Loucy (cell line): ENCODE data around the gene OR7C1.
A peak's percentile ranks its signal among the peaks of the same experiment; 100 is the strongest.

Experiments
- H2AFZ ChIP-seq: fragments of 200-600 bp; sonication (generic); 2 replicates; pipeline ENCODE4 v1.6.0; 2016; ENCODE audit warnings: antibody characterized with exemption, mild to moderate bottlenecking, low read length, moderate library complexity
- H3F3A ChIP-seq: fragments of 200-600 bp; 2 replicates; pipeline ENCODE4 v1.6.0; 2016; ENCODE audit warnings: antibody characterized with exemption, low read depth, mild to moderate bottlenecking
- H3K27me3 ChIP-seq: fragments of 200-600 bp; sonication (generic); 2 replicates; pipeline ENCODE4 v1.6.1; 2014; ENCODE audit warnings: low read length, mild to moderate bottlenecking; ENCODE audit not compliant: insufficient read depth, poor library complexity, severe bottlenecking
- H3K36me3 ChIP-seq: fragments of 200-600 bp; sonication (generic); 2 replicates; pipeline ENCODE4 v1.6.1; 2016; ENCODE audit warnings: low read length; ENCODE audit not compliant: insufficient read depth
- H3K4me1 ChIP-seq: fragments of 200-600 bp; sonication (generic); 2 replicates; pipeline ENCODE4 v1.5.1; 2014; ENCODE audit warnings: low read length, mild to moderate bottlenecking; ENCODE audit not compliant: insufficient read depth, poor library complexity, severe bottlenecking
- H3K4me2 ChIP-seq: fragments of 200-600 bp; sonication (generic); 2 replicates; pipeline ENCODE4 v1.6.0; 2014; ENCODE audit warnings: antibody characterized with exemption, low read length, low read depth, mild to moderate bottlenecking; ENCODE audit not compliant: poor library complexity, severe bottlenecking
- H3K4me3 ChIP-seq: fragments of 200-600 bp; sonication (generic); 2 replicates; pipeline ENCODE4 v1.5.1; 2014; ENCODE audit warnings: low read length, mild to moderate bottlenecking, mixed read lengths; ENCODE audit not compliant: poor library complexity, severe bottlenecking
- H3K79me2 ChIP-seq: fragments of 200-600 bp; sonication (generic); 2 replicates; pipeline ENCODE4 v1.6.1; 2014; ENCODE audit warnings: low read length; ENCODE audit not compliant: insufficient read depth
- H3K9ac ChIP-seq: fragments of 200-600 bp; sonication (generic); 2 replicates; pipeline ENCODE4 v1.6.0; 2014; ENCODE audit warnings: mild to moderate bottlenecking, low read depth, low read length, moderate library complexity; ENCODE audit not compliant: poor library complexity, severe bottlenecking
- H3K9me2 ChIP-seq: fragments of 200-600 bp; sonication (generic); replicated peaks from 2 replicates; pipeline ENCODE4 v1.6.1; 2016; ENCODE audit warnings: low read depth, low read length, mixed read lengths
- H3K9me3 ChIP-seq: fragments of 200-600 bp; sonication (generic); 2 replicates; pipeline ENCODE4 v1.6.1; 2014; ENCODE audit warnings: mild to moderate bottlenecking, antibody characterized with exemption, low read length, low read depth; ENCODE audit not compliant: insufficient read depth
- H4K20me1 ChIP-seq: fragments of 200-600 bp; sonication (generic); 2 replicates; pipeline ENCODE4 v1.6.0; 2014; ENCODE audit warnings: antibody characterized with exemption, low read length, mild to moderate bottlenecking; ENCODE audit not compliant: insufficient read depth, poor library complexity, severe bottlenecking
- CTCF ChIP-seq: fragments of 200-600 bp; sonication (generic); conservative IDR thresholded peaks from 2 replicates; pipeline ENCODE4 v1.5.1; 2014; ENCODE audit warnings: mild to moderate bottlenecking, antibody characterized with exemption, low read length
- EZH2phosphoT487 ChIP-seq: fragments of 200-600 bp; IDR thresholded peaks from 2 replicates; pipeline ENCODE4 v1.6.1; 2018; ENCODE audit warnings: antibody characterized with exemption, mild to moderate bottlenecking, moderate library complexity, borderline replicate concordance

The OR7C1 gene

GRCh38 chr19:14835011-14835410 is at the start of gene OR7C1, which contains the start of gene OR7A5:
Gene OR7C1 (minus strand): TSS chr19:14835185. CDS start chr19:14800136, 35,049 bp downstream.
Gene OR7A5 (minus strand): TSS chr19:14835185. CDS start chr19:14828241, 6,944 bp downstream.
- Histone ChIP-seq H3F3A (no peaks in the 10 kb centered on the region), H3K27me3 (no peaks in the 10 kb centered on the region), H3K9ac (no peak within 1 kb of the TSS), H3K4me1 (no peaks in the 10 kb centered on the region), H3K79me2 (no peaks in the 10 kb centered on the region), H4K20me1 (no peaks in the 10 kb centered on the region), H3K9me2 (no peaks in the 10 kb centered on the region), H2AFZ (no peak within 1 kb of the TSS), H3K4me2 (no peak within 1 kb of the TSS), H3K36me3 (no peaks in the 10 kb centered on the region), H3K4me3 (no peak within 1 kb of the TSS), H3K9me3 (no peaks in the 10 kb centered on the region)
- TF ChIP-seq EZH2phosphoT487, result no peak
- TF ChIP-seq CTCF, result no peak

GRCh38 chr19:14871619-14872230 is 36.7 kb upstream of the OR7C1 start:
- no peak overlapping the region for H3K4me3 ChIP-seq
- no peaks in the 10 kb centered on the region for H3K27me3 ChIP-seq
- H3K9ac ChIP-seq, result no peak overlapping the region
- no peak for TF ChIP-seq EZH2phosphoT487
- peak; percentile 76 for TF ChIP-seq CTCF
- no peak overlapping the region for H3K4me2 ChIP-seq
- H3K9me3 ChIP-seq, result no peaks in the 10 kb centered on the region
- no peaks in the 10 kb centered on the region for H3K79me2 ChIP-seq
- no peaks in the 10 kb centered on the region for H4K20me1 ChIP-seq
- no peaks in the 10 kb centered on the region for H3F3A ChIP-seq
- no peaks in the 10 kb centered on the region for H3K9me2 ChIP-seq
- no peaks in the 10 kb centered on the region for H3K4me1 ChIP-seq
- H3K36me3 ChIP-seq, result no peaks in the 10 kb centered on the region
- H2AFZ ChIP-seq, result no peak overlapping the region

GRCh38 chr19:14868497-14868896 is 33.5 kb upstream of the OR7C1 start:
- H3K36me3 ChIP-seq, result no peaks in the 10 kb centered on the region
- no peak overlapping the region for H3K4me3 ChIP-seq
- H3K27me3 ChIP-seq, result no peaks in the 10 kb centered on the region
- no peaks in the 10 kb centered on the region for H3K9me2 ChIP-seq
- no peaks in the 10 kb centered on the region for H4K20me1 ChIP-seq
- H3K4me1 ChIP-seq, result no peaks in the 10 kb centered on the region
- H3K4me2 ChIP-seq, result no peak overlapping the region
- H3F3A ChIP-seq, result no peaks in the 10 kb centered on the region
- TF ChIP-seq EZH2phosphoT487, result no peak
- no peak overlapping the region for H2AFZ ChIP-seq
- no peak overlapping the region for H3K9ac ChIP-seq
- no peaks in the 10 kb centered on the region for H3K79me2 ChIP-seq
- H3K9me3 ChIP-seq, result no peaks in the 10 kb centered on the region

DNA sequence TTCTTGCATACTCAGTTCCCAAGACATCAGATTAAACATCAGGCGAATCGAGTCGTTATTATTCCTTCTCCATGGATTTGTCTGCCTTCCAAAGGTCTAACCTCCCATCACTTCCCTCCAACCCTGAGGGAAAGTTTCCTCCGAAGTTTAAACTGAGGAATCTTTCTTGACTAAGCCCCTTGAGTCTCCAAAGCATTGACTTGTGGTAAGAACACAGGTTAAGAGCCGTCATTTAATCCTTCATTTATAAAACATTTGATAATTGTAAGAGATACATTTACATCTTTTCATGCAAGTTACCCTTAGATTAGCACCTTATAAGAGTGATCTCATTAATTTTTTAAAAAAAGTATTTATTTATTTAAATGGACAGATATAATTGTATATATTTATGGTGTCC is 13.8 kb upstream of the OR7C1 start, which contains the start of gene OR7A10:
TSS of gene OR7A10 (minus strand) at position 101 of the 400 bp plus-strand sequence. CDS start 7,045 bp downstream, outside the sequence.
- no peak for TF ChIP-seq EZH2phosphoT487
- no peak for TF ChIP-seq CTCF
- no peaks in the 10 kb centered on the region for H3K27me3 ChIP-seq
- no peaks in the 10 kb centered on the region for H3K4me1 ChIP-seq
- H4K20me1 ChIP-seq, result no peaks in the 10 kb centered on the region
- H3K9me2 ChIP-seq, result no peaks in the 10 kb centered on the region
- no peaks in the 10 kb centered on the region for H3K79me2 ChIP-seq
- H3K9me3 ChIP-seq, result no peaks in the 10 kb centered on the region
- H3K36me3 ChIP-seq, result no peaks in the 10 kb centered on the region
- no peak within 1 kb of the TSS for H2AFZ ChIP-seq
- H3F3A ChIP-seq, result no peaks in the 10 kb centered on the region
- no peak within 1 kb of the TSS for H3K4me2 ChIP-seq
- H3K4me3 ChIP-seq, result no peak within 1 kb of the TSS
- H3K9ac ChIP-seq, result no peak within 1 kb of the TSS
